ENCODE measurements around the gene LRATD1.
"Not testable (repeated sequence)": the region's sequence is repeated elsewhere in the genome, so short reads cannot be mapped to it uniquely, and the experiment has no call there.

LRATD1 gene, protein sequence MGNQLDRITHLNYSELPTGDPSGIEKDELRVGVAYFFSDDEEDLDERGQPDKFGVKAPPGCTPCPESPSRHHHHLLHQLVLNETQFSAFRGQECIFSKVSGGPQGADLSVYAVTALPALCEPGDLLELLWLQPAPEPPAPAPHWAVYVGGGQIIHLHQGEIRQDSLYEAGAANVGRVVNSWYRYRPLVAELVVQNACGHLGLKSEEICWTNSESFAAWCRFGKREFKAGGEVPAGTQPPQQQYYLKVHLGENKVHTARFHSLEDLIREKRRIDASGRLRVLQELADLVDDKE

DNA sequence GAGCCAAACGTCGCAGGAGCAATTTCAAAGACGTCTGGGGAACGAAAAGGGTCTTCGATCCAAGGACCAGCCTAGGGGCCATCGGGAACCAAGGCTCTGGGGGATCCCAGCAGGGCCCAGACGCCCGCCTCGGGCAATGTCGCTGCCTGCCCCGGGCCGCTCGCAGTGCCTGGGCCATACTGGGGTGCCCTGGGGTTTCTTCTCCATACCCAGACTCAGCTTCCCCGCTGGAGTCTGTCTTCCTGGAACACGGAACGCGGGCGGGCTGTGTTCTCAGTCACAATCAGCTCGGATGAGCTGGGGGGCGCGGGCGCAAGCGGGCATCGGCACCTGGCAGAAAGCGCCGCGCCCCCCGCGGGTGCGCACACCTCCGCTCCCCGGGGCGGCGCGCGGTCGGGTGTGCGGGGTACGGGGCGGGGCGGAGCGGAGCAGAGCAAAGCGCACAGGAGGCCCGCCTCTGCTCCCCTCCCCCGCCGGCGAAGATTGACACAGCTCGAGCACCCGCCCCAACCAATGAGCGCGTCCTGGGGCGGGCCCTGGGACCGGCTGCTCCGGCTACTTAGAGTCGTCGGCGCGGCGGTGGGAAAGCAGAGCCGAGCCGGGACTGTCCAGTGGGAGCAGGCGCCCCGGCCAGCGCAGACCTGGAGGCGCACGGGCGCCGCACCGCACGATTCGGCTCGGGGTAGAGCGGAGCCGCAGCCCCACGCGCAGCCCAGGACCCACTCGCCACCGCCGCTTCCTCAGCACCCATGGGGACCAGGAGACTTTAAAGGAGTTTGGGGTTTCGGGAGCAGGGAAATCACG, at the start of gene LRATD1:
Gene LRATD1, plus strand, starts transcription at position 585 of the 804 bp plus-strand sequence. CDS start 1,263 bp downstream, outside the sequence.
- DNase-seq, result no peak

DNA sequence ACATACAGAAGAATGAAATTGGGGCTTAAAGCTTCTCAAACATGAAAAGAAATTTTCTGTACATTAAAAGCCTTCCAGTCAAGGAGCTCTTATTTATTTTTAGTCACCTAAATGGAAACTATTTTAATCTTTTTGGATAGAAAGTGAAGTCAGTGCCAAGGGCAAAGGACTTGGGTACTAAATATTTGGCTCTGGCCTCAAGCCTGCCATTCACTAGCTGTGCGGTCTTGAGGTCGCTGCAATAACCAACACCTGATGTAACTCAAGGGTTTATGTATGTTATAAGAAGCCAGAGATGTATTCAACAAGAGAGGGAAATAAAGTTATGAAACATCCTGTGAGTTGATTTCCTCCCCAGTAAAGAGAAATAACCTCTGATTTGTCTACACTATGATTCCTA, 49.5 kb upstream of the LRATD1 start:
- DNase-seq, result no peak

DNA sequence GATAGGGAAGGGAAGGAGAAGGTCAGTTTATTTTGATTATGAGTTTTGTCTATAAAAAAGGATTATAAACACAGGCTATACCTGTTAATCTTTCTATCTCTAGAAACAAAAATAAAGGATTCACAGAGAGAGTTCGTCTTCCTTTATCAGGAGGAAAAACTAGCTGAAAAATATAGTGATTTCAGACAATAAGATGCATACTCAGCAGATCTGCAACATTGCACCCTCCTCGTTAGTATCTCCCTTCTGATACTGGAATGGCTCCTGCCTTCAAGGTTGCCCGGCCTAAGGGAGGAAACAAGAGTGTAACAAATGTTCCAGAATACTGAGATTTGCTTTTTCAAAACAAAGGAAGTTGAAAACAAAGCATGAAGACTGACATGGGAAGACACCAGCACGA, 48.7 kb upstream of the LRATD1 start:
- DNase-seq, result no peak

DNA sequence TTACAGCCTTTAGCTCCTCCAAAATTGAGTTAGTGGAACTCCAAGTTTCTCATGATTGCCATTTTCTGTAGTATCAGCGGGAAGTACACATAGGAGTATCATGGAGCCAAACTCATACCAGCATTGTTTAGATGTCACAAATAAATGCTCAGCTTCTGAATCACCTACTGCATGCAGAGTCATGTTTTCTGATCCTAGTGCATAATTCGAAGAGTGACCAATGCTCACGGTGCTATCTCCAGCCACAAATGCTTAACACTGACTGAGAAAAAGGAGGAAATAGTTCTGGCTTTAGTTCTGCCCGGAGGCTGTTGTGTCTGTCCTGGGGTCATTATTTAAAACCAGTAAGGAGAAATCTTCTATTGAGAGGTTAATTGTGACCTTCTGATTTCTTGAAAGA, 45.4 kb upstream of the LRATD1 start:
- DNase-seq, result no peak

DNA sequence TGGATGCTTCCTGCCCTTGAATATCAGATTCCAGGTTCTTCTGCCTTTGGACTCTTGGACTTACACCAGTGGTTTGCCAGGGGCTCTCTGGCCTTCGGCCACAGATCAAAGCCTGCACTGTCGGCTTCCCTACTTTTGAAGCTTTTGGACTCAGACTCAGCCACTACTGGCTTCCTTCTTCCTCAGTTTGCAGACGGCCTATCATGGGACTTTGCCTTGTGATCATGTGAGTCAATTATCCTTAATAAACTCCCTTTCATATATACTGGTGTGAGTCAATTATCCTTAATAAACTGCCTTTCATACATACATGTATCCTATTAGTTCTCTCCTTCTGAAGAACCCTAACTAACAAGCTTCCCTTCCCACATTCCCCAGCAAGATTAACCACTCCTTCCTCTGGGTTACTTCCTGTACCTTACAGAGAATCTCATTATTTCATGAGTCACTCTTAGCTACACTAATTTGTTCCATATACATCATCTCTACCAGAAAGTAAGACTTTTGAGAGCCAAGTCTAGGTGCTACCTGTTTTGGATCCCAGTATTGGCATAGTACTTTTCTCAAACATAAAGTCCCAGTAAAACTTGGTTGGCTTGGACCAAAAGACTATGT, 31.3 kb upstream of the LRATD1 start:
- no peak for DNase-seq

DNA sequence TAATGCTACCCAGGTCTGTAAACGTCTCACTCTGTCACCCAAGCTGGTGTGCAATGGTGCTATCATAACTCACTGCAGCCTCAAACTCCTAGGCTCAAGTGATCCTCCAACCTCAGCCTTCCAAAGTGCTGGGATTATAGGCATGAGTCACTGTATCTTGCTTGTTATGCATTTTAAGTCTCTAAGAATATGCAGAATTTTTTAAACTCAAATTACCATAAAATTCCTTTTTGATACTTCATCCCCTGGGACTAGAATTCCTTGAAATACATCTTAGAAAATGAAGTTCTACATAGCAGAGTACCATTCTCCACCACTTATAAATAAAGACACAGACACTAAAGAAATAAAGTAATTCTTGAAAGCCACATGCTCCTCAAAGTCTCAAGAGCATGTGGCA, 30.2 kb upstream of the LRATD1 start:
- no peak for DNase-seq

DNA sequence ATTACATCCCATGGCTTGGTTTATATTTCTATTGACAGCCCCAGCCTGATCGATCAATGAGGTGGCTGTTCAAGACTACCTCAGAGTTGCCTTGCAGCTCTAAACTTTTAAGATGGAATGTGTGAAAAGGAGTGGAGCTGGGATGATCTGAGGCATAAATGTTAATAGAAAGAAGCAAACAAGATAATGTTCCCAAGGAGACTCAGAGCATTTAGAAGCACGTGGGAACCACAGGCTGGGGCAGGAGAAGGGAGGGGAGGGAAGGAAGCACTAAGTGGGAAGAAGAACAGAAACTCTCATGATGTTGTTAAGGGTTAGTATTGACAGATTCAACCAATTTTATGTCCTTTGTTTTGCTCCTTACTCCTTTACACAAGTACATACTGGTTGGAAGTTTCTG, 28.8 kb upstream of the LRATD1 start:
- DNase-seq, result no peak

DNA sequence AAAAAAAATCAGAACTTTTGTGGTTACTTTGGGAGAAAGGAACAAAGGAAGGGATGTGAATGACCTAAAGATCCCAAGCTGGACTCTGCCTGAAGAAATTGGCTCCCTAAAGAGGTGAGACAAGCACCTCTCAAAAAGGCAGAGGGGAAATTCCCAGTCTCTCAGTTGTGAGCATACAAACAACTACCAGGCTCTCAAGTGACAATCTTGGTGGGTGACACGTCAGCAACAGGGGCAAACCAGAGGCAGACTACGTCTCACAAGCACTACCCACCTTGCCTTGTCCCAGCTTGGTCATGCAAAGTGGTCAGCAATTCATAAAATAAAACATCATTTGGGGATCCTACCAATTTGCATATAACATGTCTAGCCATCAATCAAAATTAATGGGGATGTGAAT, 24.3 kb upstream of the LRATD1 start:
- no peak for DNase-seq

DNA sequence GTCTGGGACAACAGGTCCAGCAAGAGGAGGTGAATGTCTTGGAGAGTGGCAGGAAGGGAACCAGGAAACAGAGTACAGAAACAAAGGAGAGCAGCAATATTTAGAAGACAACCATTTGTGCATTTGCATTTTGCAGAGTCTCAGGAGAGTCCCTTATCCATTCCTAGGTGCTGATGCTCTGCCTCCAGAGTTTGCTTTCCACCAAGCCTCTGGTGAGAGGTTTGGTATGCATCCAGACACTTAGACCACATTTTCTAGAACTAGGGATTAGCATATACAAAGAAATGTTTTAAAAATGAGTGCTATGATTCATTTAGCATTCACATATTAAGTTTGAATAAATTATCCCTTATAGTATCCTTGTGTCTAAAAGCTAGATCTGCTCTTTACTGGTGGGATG, 18.5 kb upstream of the LRATD1 start:
- no peak for DNase-seq

DNA sequence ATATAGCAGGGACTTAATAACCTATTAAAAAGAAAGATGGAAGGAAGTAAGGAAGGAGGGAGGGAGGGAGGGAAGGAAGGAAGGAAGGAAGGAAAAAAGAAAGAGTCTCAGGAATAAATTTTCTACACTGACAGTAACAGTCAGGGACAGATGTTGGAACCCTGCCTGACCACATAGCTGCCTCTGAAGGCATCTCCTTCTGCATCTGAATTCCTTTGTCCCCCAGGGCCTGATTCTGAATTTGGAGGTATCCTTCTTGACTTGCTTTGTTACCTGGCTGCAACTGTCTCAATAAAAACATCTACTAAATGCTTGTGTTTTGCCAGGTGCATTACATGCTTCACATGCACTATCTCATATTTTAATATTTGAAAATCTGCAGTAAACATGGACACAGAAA, 17.4 kb upstream of the LRATD1 start:
- no peak for DNase-seq

DNA sequence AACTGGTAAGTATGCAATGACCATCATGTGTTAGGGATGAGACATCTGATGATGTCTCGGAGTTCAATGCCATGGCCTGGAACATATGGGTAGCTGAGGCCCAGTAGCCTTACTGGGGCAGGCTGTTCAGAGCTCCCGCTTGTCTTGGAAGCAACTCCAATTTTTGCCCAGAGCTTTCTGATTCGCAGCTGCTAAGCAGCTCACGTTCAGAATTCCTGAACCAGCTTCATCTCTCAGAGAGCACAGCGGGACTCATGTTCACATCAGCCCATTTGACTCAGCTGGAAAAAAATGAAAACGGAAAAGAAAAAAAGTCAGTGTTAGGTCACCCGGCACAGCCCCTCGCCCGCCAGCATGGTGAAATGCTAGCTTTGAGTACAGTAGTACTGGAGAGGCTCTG, 16.8 kb upstream of the LRATD1 start:
- no peak for DNase-seq

DNA sequence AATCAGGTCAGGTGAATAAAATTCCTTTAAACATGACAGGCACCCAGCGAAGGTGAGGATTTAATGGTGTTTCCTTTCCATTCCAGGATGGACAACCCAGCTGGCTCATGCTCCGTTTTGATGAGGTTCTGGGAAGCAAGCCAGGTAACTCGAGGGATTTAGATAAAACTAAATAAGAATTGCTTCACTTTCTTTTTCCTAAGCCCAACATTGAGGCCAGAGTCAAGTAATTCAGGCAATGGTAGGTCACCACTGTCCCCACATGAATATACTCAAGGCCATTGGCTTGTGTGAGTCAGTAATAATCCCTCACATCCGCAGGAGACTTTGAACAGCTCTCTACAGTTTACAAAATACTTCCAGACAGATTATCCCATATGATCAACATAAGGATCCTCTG, 16.2 kb upstream of the LRATD1 start:
- no peak for DNase-seq

DNA sequence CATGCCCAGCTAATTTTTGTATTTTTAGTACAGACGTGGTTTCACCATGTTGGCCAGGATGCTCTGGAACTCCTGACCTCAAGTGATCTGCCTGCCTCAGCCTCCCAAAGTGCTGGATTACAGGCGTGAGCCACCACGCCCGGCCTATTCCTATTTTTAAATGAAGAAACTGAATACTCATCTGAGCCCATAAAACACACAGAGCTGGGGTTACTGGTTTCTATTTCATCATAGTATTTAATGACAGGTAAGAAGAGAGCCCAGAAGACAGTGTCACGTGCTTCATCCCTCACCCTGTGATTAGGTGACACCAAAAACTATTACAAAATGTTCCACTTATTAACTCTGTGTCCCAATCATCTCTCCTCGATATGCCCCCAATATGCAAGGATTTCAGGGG, 15.6 kb upstream of the LRATD1 start:
- DNase-seq, result no peak

DNA sequence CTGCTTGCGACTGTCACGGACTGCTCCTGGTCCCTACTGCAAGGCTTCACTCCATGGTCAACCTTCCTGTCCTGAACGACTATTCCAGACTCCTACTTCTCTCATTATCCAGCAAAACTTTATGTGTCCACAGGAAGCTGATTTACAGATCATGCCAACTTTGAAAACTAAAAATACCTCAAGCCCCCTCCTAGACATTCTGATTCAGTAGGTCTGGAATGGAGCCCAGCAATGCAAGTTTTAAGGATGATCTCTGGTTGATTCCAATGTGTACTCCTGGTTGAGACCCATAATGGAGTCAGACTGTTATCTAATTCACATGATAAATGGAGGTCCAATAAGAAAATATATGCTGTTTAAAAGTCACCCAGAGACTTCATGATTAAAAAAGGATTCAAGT, 13.1 kb upstream of the LRATD1 start:
- no peak for DNase-seq

DNA sequence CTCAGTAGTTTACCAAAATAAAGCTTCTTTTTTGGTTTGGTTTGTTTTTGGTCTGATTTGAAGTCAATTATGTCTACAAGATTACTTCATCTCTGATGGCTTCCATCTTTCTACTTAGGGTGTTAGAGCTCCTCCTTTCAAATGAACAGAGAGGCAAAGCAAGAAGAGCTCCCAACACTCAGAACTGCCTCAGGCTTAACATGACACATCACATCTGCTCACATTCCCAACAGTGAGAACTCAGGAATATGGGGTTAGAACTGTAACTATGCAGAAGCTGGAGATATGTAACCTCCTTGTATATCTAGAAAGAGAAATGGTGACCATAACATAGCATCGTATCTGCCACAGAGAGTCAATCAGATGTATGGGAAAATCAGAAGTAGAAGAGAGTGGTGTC, 11.4 kb upstream of the LRATD1 start:
- DNase-seq, result no peak

DNA sequence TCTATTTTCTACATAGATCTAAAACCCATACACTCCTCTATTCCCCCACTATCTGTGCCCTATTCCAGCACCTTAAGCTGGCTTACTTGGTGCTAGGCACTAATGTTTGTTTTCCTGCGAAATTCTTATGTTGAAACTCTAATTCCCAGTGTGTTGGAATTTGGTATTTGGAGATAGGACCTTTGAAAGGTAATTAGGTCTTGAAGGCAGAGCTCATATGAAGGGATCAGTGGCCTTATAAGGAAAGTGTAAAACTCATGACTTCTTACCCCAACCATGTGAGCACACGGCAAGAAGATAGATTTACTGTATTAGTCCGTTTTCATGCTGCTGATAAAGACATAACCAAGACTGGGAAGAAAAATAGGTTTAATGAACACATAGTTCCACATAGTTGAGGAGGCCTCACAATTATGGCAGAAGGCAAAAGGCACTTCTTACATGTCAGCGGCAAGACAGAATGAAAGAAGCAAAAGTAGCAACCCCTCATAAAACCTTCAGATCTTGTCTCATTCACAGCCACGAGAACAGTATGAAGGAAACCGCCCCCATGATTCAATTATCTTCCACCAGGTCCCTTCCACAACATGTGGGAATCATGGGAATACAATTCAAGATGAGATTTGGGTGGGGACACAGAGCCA, 10.5 kb upstream of the LRATD1 start:
- DNase-seq, result no peak

DNA sequence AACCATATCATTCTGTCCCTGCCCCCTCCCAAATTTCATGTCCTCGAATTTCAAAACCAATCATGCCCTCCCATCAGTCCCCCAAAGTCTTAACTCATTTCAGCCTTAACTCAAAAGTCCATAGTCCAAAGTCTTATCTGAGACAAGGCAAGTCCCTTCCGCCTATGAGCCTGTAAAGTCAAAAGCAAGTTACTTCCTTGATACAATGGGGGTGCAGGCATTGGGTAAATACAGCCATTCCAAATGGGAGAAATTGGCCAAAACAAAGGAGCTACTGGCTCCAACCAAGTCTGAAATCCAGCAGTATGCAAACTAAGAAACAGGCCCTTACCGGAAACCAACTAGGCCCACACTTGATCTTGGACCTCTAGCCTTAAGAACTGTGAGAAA, 10.0 kb upstream of the LRATD1 start:
- DNase-seq, result not testable (repeated sequence)

DNA sequence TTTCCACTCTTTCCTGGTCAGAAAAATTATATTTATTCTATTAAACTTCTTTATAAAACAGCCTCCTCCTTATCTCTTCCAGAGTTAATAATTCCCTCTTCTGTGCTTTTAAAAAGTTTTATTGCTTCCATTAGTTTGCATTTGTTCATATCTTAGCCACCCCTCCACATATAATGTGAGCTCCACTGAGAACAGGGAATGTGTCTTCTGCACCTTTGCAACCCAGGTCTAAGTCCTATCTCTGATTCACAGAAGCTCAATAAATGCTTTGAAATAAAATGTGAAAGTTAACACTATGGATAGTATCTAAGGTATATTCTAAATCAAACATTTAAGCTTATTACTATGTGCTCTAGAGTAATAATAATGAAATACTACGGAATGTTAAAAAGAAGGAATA, 9.3 kb upstream of the LRATD1 start:
- DNase-seq, result no peak

DNA sequence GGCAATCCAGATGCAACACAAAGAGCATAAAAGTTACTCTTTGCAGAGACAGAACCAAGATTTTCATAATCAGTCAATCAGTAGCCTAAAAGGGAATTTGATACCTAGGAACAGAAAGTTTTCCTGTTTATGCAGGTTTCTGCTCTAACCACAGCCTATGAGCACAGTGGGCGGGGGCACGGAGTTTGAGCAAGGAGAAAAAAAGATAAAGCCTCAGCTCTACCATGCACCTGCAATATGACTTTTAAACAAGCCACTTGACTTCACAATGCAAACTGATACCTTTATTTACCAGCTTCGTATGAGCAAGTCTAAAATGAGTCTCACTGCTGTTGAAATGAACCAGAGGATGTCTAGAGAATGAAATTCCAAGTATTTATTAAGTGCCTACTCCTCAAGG, 5.6 kb upstream of the LRATD1 start:
- no peak for DNase-seq

DNA sequence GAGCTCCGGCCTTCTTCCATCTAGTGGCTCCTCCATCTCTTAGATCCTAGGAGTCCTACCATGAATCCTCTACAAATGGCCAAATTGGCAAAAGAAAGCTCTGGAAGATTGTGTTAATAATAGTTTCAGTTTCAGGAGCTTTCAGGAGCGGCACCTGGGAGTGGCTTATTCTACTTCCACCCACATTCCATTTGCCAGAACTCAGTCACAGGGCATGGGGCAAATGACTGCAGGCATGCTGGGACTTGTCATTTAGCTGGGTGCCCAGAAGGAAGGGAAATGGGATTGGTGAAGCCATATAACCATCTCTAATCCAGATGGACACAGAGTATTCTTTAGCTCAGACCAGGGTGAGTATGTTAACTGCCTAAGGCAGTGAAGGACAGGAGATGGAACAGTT, 3.6 kb upstream of the LRATD1 start:
- DNase-seq, result no peak

DNA sequence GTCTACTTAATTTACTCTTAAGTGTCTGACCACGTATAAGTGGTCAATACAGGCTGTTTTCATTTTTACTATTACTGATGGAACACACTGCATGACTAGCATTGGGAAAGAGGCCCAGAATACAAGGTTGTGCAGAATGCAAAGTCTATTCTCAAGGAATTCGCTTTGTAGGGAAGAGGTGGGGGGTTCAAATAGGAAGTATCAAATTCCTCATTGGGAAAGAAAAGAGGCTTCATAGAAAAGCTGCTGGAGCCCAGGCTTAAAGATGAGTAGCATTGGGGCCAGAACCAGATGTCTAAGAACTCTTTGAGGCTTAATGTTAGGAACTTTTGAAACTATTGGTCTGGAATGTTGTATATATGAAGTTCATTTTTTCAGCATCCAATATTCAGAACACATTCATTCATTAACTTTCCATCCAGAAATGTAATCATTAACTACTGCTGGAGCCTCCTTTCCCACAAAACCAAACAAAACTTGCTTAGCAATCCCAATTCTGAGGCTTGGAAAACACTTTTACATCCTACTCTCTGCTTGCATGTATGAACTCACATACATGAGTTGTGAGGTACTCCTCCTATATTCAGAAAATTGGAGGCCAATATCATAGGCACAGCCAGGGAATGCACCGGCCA, 994 bp upstream of the LRATD1 start:
- no peak for DNase-seq

DNA sequence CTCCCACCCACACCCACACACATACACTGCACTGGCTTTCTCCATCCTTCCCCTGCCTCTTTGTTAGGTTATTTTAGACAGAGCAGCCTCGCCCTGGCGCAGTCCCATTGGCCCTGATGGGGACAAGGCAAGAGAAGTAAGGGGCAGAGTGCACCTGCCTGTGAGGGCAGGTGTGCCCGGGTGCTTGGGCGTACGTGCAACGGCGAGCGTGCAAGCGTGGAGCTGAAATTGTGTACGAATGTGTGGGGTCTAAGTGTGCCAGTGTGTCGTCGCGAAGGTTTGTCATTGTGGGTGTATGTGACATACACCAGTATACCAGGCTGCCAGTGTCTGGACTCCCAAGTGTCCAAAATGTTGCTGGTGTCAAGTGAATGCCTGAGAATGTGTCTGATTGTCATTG, 544 bp downstream of the LRATD1 start:
- DNase-seq, result no peak

DNA sequence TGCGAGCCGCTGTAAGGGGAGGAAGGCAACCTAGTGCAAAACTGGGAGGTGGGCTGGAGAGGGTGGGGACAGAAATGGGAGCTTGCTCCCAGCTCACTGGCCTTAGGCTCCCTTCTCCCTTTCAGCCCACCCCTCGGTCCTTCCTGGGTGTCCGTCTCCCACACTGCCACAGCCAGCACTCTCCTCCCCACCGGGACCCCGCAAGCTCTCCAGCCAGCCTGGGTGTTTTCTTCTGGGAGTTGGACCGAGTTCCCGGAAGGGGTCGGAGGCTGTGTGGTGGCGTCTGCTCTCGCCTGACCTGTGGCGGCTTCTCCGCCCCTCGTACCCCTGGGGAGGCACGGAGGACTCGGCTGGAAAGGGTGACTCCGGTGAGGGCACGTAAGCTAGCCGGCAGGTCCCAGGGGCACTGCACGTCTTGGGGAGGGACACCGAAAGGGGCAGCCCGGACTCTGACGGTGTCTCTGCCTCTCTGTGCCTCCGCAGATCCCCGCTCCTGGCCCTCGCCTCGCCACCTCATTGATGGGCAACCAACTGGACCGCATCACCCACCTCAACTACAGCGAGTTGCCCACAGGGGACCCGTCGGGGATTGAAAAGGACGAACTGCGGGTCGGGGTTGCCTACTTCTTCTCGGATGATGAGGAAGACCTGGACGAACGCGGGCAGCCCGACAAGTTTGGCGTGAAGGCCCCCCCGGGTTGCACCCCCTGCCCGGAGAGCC, 1.1 kb downstream of the LRATD1 start:
- DNase-seq, result no peak

Data from activated CD8-positive, alpha-beta memory T cell treated with anti-CD3 and anti-CD28 coated beads, Interleukin-2, amount 50 U/mL, for 4 hours (primary cell).